GM12865 (cell line): ENCODE data around the gene DLG1.
"Not testable (repeated sequence)": the region's sequence is repeated elsewhere in the genome, so short reads cannot be mapped to it uniquely, and the experiment has no call there.

ENCODE experiments used
- DNase-seq: peaks from one replicate; pipeline ENCODE4 v3.0.0; 2010; ENCODE audit warnings: low read depth
- H3K4me3 ChIP-seq: 2 replicates; pipeline ENCODE4 v1.5.1; 2011; ENCODE audit warnings: mild to moderate bottlenecking, low read depth, low read length, control low read depth
- TF ChIP-seq, protein P1 (sequence below): IDR thresholded peaks from 2 replicates; pipeline ENCODE4 v1.5.1; 2011; ENCODE audit warnings: low read length, control low read depth, low read depth, inconsistent platforms; ENCODE audit not compliant: insufficient read depth; ENCODE audit errors: missing control alignments

Gene DLG1

DNA sequence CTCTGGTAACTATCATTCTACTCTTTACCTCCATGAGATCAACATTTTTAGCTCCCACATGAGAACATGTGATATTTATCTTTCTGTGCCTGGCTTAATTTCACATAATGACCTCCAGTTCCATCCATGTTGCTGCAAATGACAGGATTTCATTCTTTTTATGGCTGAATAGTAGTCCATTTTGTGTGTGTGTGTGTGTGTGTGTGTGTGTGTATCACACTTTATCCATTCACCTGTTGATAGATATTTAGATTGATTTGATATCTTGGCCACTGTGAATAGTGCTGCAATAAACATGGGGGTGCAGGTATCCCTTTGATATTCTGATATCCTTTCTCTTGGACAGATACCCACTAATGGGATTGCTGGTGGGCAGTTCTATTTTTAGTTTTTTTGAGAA, 18.3 kb downstream of the DLG1 start:
- no peak for DNase-seq
- TF ChIP-seq, protein P1, sequence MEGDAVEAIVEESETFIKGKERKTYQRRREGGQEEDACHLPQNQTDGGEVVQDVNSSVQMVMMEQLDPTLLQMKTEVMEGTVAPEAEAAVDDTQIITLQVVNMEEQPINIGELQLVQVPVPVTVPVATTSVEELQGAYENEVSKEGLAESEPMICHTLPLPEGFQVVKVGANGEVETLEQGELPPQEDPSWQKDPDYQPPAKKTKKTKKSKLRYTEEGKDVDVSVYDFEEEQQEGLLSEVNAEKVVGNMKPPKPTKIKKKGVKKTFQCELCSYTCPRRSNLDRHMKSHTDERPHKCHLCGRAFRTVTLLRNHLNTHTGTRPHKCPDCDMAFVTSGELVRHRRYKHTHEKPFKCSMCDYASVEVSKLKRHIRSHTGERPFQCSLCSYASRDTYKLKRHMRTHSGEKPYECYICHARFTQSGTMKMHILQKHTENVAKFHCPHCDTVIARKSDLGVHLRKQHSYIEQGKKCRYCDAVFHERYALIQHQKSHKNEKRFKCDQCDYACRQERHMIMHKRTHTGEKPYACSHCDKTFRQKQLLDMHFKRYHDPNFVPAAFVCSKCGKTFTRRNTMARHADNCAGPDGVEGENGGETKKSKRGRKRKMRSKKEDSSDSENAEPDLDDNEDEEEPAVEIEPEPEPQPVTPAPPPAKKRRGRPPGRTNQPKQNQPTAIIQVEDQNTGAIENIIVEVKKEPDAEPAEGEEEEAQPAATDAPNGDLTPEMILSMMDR: no peak
- no peak overlapping the region for H3K4me3 ChIP-seq

DNA sequence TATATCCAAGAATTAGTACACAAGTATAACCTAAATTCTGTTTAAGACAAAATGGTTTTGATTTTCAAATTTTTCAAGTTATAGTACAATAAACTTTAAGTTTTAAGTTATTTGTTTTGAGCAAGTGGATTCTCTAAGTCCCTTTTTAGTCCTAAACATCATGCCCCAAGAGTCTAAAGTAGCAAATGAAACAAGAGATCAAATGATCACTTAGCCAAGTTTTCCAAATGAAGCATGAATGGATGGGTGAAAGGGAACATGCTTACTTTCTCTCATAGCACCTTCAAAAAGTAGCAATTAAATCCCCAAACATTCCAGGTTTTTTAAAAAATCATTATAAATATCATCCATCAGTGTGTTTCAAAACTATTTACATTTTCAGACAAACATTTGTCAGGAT, 19.5 kb downstream of the DLG1 start:
- no peak for DNase-seq
- TF ChIP-seq, protein P1: no peak
- no peak overlapping the region for H3K4me3 ChIP-seq

DNA sequence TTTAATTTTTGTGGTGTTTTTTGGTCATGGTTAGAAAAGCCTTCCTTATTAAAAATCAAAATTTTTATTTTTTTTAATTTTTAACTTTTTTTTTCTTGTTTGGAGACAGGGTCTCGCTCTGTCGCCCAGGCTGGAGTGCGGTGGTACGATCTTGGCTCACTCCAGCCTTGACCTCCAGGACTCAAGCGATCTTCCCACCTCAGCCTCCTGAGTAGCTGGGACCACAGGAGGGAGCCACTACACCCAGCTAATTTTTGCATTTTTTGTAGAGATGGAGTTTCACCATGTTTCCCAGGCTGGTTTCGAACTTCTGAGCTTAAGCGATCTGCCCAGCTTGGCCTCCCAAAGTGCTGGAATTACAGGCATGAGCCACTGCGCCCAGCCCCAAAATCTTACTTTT, 21.6 kb downstream of the DLG1 start:
- H3K4me3 ChIP-seq, DNase-seq: not testable (repeated sequence)

DNA sequence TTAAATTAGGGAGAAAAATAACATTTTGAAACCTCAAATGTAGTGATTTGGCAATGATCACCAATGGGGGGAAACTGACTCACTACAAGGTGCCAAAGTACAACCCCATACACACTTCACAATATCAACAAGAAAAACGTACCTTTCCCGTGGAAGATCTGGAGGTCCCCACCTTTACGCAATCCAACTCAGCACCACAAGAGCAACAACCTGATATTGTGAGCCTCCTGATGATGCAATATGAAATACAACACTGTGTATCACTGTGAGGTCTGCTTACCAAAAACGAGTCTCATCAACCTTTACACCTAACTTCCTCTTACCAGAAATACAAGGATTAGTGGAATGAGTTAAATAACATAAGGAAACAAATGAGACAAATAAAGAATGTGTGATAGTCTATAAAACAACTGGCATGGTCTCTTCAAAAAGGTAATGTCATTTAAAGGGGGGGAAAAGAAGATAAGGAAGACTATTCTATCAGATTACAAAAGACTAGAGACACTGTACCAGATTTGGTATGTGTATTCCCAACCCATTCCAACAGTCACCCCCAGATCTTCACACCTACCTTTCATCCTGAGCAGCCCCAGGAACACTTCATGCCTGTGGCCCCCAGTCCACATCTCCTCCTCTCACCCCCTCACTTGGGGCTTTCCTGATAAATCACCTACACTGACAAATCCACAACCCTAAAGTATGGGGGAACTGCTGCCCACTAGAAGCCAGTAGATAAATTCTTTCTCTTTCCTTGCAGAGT, 27.7 kb downstream of the DLG1 start:
- H3K4me3 ChIP-seq: no peak overlapping the region
- DNase-seq: no peak
- TF ChIP-seq, protein P1: no peak

DNA sequence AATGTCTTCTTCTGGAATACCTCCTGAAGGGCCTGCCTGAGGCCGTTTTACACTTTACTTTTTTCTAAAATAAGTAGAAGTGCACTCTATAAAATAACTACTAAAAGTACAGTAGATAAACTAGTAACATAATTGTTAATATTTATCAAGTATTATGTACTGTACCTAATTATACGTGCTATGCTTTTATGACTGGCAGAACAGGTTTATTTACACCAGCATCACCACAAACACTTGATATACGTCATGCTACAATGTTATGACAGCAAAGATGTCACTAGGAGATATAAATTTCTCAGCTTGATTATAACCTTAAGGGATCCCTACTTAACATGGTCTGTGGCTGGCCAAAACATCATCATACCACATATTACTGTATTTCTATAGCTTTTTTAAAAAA, 29.4 kb downstream of the DLG1 start:
- no peak overlapping the region for H3K4me3 ChIP-seq
- TF ChIP-seq, protein P1: no peak
- no peak for DNase-seq

DNA sequence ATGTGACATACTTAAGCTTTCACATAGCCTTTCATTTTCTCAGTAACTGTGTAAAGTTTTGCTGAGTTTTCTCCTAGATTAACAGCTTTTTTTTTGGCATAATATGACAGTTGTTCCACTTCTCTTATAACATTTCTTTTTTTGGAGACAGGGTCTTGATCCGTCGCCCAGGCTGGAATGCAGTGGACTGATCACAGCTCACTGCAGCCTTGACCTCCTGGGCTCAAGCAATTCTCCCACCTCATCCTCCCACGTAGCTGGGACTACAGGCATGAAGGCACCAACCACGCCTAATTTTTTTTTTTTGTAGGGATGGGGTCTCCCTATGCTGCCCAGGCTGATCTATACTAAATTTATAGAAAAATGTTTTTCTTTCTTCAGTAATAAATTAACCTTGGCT, 30.1 kb downstream of the DLG1 start:
- DNase-seq: no peak

DNA sequence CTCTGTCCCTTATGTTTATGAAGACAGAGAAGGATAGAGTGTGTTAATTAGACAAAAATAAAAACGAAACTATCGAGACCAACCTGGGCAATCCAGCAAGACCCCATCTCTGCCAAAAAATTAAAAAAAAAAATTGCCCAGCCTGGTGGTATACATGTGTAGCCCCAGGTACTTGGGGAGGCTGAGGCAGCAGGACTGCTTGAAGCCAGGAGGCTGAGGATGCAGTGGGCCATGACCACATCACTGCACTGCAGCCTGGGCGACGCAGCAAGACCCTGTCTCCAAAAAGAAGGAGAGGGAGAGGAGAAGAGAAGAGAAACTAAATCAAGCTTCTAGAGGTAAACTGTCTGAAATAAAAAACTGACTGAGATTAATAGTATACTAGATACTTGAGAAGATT, 32.1 kb downstream of the DLG1 start:
- H3K4me3 ChIP-seq: no peak overlapping the region
- no peak for DNase-seq
- TF ChIP-seq, protein P1: no peak

More for the DNA sequence above, 30.1 kb downstream of the DLG1 start:
- H3K4me3 ChIP-seq: no peak overlapping the region
- TF ChIP-seq, protein P1: no peak
